Measurements from ENCODE around the gene PEDS1.

DNA sequence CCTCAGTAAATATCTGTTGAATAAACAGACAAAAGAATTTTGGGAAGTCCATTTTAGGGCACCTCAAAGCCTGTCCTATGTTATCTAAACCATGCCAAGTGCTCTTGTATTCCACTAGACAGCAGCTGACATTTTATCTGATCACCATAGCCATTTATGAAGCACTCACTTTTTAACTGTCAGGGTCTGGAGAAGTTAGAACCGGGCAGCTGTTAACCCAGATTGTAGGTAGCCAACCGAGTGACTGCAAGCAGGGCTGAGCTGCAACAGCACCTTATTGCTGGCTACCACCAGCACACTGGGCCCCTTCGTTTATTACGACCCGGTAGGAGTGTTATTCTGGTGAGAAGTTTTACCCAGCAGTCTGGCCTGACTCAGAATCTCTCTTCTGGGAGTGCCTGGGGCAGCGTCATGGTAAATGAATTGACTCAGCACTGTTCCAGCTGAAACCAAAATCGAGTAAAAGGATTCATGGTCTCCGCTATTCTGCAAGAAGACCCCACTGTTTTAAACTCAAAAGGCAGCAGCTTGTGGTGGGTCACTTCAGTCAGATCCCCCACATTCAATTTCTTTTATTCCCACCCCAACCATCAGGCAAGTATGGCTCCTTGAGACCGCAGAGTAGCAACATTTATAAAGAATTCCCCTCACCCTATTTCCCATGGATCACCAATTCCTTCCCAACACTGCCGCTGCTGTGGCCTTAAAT is 42.2 kb downstream of the PEDS1 start:
- TF ChIP-seq, protein P1, sequence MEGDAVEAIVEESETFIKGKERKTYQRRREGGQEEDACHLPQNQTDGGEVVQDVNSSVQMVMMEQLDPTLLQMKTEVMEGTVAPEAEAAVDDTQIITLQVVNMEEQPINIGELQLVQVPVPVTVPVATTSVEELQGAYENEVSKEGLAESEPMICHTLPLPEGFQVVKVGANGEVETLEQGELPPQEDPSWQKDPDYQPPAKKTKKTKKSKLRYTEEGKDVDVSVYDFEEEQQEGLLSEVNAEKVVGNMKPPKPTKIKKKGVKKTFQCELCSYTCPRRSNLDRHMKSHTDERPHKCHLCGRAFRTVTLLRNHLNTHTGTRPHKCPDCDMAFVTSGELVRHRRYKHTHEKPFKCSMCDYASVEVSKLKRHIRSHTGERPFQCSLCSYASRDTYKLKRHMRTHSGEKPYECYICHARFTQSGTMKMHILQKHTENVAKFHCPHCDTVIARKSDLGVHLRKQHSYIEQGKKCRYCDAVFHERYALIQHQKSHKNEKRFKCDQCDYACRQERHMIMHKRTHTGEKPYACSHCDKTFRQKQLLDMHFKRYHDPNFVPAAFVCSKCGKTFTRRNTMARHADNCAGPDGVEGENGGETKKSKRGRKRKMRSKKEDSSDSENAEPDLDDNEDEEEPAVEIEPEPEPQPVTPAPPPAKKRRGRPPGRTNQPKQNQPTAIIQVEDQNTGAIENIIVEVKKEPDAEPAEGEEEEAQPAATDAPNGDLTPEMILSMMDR (IDR thresholded peaks at IDR 0.05; ENCODE audit: insufficient read depth, low read depth, low read length): no peak
- no peak for TF ChIP-seq EZH2 (IDR thresholded peaks at IDR 0.05; ENCODE audit: insufficient read depth, low read length)
